Effector memory CD8-positive, alpha-beta T cell (primary cell): Measurements from ENCODE around the gene ATP8B3.

Experiments
- ATAC-seq: fragments of 150-1000 bp; cut with Tn5 transposase; replicated peaks from 2 replicates; pipeline ENCODE4 v1.10.0; 2021; ENCODE audit warnings: mild to moderate bottlenecking, moderate library complexity
- DNase-seq, 3 experiments: peaks; one replicate each; pipeline ENCODE4 v3.0.0; 2021
- H3K27ac Mint-ChIP-seq, 2 donors: one replicate each; pipeline ENCODE4 v1.8.0; 2022; ENCODE audit warnings: mild to moderate bottlenecking in 2 of 2, mixed read lengths in 2 of 2, moderate library complexity in 2 of 2
- H3K27me3 Mint-ChIP-seq, 2 donors: one replicate each; pipeline ENCODE4 v1.8.0; 2022; ENCODE audit warnings: mixed read lengths in 2 of 2
- H3K36me3 Mint-ChIP-seq: one replicate; pipeline ENCODE4 v1.8.0; 2022; ENCODE audit warnings: mild to moderate bottlenecking, moderate library complexity, mixed read lengths; ENCODE audit not compliant: insufficient read depth
- H3K4me1 Mint-ChIP-seq, 2 donors: one replicate each; pipeline ENCODE4 v1.8.0; 2022; ENCODE audit warnings: low read depth in 2 of 2, mixed read lengths in 2 of 2
- H3K4me3 Mint-ChIP-seq, 2 donors: one replicate each; pipeline ENCODE4 v1.8.0; 2022; ENCODE audit warnings: mild to moderate bottlenecking in 2 of 2, mixed read lengths in 2 of 2, moderate library complexity in 2 of 2
- H3K9me3 Mint-ChIP-seq, 2 donors: one replicate each; pipeline ENCODE4 v1.8.0; 2022; ENCODE audit warnings: mixed read lengths in 2 of 2

Gene ATP8B3

GRCh38 chr19:1742989-1743696, 68.9 kb downstream of the ATP8B3 start:
- no peak overlapping the region for H3K27ac Mint-ChIP-seq
- H3K4me3 Mint-ChIP-seq, result no peak overlapping the region
- peaks cover 9 to 12% of the 10 kb centered on the region in 2 donors for H3K4me1 Mint-ChIP-seq
- DNase-seq (no peak), ATAC-seq (no peak)
- H3K36me3 Mint-ChIP-seq, result peaks cover 4% of the 10 kb centered on the region
- peaks cover 19 to 71% of the 10 kb centered on the region in 2 donors for H3K27me3 Mint-ChIP-seq
- H3K9me3 Mint-ChIP-seq, result no peaks in the 10 kb centered on the region

GRCh38 chr19:1739960-1740629, 72.0 kb downstream of the ATP8B3 start:
- Mint-ChIP-seq H3K4me3 (no peak overlapping the region), H3K9me3 (no peaks in the 10 kb centered on the region), H3K27ac (peak overlapping the region in 1 of 2 donors; percentile 53), H3K4me1 (no peaks in the 10 kb centered on the region), H3K27me3 (peaks cover 15 to 77% of the 10 kb centered on the region in 2 donors), H3K36me3 (no peaks in the 10 kb centered on the region)
- DNase-seq (no peak), ATAC-seq (no peak)

GRCh38 chr19:1736927-1737326, 75.1 kb downstream of the ATP8B3 start:
- Mint-ChIP-seq H3K36me3 (no peaks in the 10 kb centered on the region), H3K27ac (no peak overlapping the region), H3K27me3 (peaks cover 23 to 86% of the 10 kb centered on the region in 2 donors), H3K4me1 (no peaks in the 10 kb centered on the region), H3K9me3 (no peaks in the 10 kb centered on the region), H3K4me3 (no peak overlapping the region)
- ATAC-seq (no peak), DNase-seq (no peak)

GRCh38 chr19:1736280-1736679, 75.8 kb downstream of the ATP8B3 start:
- DNase-seq (no peak), ATAC-seq (no peak)
- Mint-ChIP-seq H3K27ac (no peak overlapping the region), H3K36me3 (no peaks in the 10 kb centered on the region), H3K4me1 (no peaks in the 10 kb centered on the region), H3K27me3 (peaks cover 28 to 86% of the 10 kb centered on the region in 2 donors), H3K9me3 (no peaks in the 10 kb centered on the region), H3K4me3 (no peak overlapping the region)

GRCh38 chr19:1734321-1734966, 77.6 kb downstream of the ATP8B3 start:
- no peak overlapping the region for H3K4me3 Mint-ChIP-seq
- no peak for ATAC-seq
- peaks cover 28 to 80% of the 10 kb centered on the region in 2 donors for H3K27me3 Mint-ChIP-seq
- no peak overlapping the region for H3K27ac Mint-ChIP-seq
- no peak for DNase-seq
- H3K4me1 Mint-ChIP-seq, result no peaks in the 10 kb centered on the region
- H3K36me3 Mint-ChIP-seq, result no peaks in the 10 kb centered on the region
- H3K9me3 Mint-ChIP-seq, result no peaks in the 10 kb centered on the region
